HG03139 (cell line): ENCODE data around the gene RPS21.

ENCODE experiments used
- ATAC-seq: cut with Tn5 transposase; IDR thresholded peaks from one replicate; pipeline ENCODE4 v1.9.1; 2021; ENCODE audit not compliant: unreplicated experiment

RPS21 gene

DNA sequence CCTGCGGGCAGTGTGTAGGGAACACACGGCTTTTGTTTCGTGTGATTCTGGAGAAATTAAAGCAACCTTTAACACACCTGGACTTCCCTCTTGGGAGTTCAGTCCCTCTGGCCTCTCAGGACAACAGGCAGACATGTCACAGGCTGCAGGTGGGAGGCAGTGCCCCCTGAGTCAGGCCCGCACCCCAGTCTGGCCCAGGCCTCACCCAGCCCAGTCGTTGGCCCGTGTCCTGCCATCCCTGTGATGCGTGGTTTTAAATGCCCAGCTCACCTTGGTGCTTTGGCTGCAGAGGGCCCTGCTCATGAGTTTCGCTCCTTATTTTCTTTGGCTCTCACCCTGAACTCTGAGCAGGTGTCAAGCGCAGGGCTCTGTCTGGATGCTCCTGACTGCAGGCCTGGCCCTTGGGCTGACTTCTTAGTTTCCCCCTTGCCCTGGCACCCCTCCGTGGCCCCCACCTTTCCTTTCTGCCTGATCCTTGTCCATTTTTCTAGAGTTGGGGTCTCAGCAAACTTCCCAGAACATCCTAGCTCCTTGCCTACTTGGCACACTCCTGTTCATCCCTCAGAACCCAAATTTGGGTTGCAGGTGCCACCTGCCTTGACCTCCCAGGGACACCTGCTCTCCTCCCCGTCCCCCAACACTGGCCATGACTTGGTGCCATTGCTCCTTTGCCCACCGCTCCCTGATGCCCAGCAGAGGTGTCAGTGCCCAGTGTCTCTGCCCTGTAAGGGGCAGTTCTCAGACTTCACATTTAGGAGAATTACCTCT, 22.4 kb downstream of the RPS21 start:
- no peak for ATAC-seq

DNA sequence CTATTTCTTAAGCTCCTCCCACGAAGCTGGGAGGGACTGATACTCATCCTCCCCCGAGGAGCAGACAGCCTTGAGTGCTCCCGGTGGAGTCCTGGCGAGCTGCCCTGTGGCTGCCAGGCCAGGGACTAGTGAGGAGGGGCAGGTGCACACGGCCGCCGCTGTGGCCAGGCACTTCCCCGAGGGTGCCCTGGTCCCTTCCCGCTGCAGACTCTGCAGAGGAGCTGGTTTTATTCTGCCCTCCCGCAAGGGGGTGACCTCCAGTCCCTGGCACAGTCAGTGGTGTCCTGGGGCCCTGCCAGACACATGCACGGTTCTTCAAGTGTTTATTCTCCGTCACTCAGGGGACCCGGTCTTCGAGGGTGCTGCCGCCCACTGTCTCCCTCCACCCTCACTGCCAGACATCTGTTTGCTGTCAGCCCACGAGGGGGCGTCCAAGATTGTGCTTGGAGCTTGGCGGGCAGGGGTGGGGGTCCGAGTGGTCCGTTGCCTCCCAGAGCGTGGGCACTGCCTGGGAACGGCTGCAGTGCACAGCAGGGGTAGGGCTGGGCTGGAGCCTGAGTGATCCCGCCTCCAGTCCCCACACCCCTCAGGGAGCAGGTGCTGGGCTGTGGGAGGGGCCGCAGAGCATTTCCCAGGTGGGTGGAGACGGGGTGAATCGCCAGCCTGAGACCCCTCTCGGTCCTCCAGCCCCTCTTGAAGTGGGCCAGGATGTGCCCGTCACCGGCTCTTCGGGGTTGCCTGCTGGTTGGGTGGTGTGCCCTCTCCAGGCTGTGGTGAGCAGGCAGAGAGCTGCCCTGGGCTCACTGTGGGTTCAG, 23.2 kb downstream of the RPS21 start:
- no peak for ATAC-seq

DNA sequence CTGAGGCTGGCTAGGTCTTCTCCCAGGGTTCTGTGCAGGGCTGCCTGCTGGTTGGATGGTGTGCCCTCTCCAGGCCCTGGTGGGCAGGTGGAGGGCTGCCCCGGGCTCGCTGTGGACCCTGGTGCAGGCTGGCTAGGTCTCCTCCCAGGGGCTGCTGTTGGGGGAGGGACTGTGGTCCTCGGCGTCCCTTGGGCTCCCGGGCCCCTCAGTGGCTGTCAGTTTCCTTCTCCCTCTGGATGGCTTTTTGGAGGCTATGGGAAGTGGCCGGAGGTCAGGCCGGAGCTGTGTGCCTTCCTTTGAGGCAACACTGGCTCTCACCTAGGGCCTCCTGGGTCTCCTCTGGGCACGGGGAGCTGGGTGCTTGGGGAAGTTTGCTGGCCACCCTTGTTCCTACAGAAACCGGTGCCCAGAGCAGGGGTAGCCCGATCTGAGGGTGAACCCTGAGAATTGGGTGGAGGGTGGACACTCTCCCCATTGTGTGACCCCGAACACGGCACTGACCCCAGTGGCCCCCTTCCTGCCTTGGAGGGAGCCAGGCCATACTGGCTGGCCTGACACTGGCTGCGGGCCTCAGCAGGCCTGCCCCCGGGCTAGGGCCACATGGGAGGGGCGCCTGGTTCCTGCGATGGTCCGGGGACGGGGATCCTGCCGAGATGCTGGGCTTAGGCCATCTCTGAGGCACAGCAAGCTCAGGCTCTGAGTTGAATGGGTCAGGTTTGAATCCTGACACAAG, 24.0 kb downstream of the RPS21 start:
- ATAC-seq = no peak

- ATAC-seq = no peak
These were observed 24.7 kb downstream of the RPS21 start for GRCh38 chr20:62411479-62412193.

DNA sequence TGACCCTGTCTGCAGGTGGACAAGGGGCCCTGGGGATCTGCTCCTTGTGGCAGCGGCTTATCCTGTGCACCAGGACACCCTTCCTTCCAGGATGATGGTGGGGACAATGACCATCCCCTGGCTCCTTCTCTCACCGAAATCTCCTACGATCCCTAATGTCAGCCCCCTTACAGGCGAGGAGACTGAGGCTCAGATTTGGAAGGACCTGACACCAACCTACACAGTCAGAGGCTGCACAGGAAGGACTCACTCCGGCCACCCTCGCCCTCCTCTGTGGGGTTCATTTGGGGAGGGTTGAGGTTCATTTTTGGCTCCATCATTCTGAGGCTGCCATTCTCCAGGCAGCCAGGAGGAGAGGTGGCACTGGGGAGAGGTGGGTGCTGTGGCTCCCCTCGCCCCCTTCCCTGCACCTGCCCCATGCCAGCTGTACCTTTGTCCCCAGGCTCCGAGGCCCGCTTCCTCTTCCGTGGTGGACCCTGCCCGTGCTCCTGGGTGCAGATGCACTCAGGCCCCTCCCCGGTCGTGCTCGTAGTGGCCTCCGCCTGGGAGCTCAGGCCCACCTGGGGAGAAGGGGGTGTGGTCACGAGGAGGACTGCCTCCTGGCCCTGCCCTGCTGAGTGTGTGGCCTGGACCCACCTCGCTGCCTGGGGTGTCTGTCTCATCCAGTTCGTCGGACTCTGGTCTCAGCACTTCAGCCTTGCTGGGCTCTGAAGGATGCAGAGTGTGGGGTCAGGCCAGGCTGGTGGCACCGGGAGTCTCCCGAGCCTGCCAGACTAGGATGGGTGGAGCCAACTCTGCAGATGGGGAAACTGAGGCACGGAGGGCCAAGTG, 25.5 kb downstream of the RPS21 start:
- no peak for ATAC-seq

- no peak for ATAC-seq
These were observed 26.2 kb downstream of the RPS21 start for GRCh38 chr20:62413025-62413570.

DNA sequence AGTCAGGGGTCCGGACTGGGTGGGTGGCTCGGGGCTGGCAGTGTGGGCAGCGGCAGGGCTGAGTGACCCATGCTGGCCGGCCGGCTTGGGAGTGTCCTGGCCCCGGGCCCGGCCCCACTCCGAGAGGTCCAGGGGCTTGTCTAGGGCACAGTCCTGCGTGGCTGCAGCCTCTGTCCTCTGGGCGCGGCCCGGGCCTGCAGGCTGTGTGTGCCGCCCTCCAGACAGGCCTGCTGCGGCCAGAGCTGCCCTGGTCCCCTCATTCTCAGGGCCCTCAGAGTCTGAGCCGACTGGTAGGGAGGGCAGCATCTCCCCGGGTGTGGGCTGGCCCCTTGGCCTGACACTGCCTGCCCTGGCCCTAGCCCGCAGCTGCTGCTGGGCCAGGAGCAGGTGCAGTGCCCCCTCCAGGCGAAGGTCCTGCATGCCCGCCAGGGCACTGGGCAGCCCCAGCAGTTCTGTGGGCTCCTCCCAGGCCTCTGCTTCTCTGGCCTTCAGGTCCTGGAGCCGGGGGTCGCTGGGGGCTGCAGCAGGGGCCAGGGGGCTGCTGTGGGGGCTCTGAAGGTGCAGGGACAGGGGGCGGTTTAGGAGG, 27.1 kb downstream of the RPS21 start:
- ATAC-seq = no peak

DNA sequence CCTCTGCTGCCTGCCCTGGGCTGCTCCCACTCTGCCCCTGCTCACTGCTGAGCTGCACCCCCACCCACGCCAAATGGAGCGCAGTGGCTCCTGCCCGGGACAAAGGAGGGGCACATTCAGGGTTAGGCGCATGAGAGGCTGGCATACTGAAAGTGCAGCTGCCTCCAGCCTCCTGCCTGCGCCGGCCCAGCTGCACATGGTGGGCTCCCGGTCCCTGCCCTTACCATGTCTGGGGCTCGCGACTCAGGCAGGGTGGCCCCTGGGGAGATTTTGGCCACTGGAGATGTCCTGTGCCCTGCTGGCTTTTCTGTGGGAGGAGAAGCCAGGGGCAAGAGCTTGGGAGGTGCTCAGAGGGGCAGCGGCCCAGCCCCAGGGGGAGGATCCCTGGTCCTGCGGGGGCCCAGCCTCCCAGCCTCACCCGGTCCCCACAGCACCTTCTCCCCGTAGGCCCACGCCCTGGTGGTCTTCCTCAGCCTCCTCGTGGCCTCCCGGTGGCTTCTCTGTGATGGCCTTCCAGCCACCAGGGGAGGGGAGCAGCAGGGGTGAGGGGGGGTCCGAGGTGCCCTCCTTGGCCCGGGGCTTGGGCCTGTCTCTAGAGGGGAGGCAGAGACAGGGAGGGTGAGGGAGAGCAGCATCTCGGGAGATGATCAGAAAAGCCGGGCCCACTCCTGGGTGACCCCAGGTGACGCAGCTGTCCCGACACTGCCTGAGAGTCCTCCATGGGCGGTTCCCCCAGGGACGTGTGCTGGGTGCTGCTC, 28.6 kb downstream of the RPS21 start:
- ATAC-seq = no peak

- no peak for ATAC-seq
These were observed 30.0 kb downstream of the RPS21 start for GRCh38 chr20:62416651-62417637.

- no peak for ATAC-seq
These were observed 31.2 kb downstream of the RPS21 start for GRCh38 chr20:62417981-62418708.

- ATAC-seq = no peak
These were observed 32.0 kb downstream of the RPS21 start for GRCh38 chr20:62418709-62419487.

- ATAC-seq = no peak
These were observed 32.9 kb downstream of the RPS21 start for GRCh38 chr20:62419759-62420158.

GRCh38 chr20:62420846-62421715, 34.2 kb downstream of the RPS21 start:
- no peak for ATAC-seq

DNA sequence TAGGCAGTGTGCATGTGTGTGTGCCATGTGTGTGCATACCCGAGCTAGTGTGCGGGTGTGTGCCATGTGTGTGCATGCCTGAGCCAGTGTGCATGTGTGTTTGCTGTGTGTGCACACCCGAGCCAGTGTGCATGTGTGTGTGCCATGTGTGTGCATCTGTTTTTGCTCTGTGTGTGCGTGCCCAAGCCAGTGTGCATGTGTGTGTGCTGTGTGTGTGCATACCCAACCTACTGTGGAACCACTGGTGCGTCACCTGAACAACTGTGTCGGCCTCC, 34.8 kb downstream of the RPS21 start:
- ATAC-seq = no peak

GRCh38 chr20:62422636-62423325, 35.9 kb downstream of the RPS21 start:
- no peak for ATAC-seq
